Astrocyte (in vitro differentiated cells and primary cell): Measurements from ENCODE around the gene NIPBL.

Experiments
- CTCF ChIP-seq: IDR thresholded peaks from 2 replicates; pipeline ENCODE4 v1.5.1; 2011; ENCODE audit warnings: low read depth, mild to moderate bottlenecking, inconsistent platforms, low read length, moderate library complexity; ENCODE audit not compliant: insufficient read depth
- EZH2 ChIP-seq: IDR thresholded peaks from 2 replicates; pipeline ENCODE4 v1.6.1; 2012; ENCODE audit warnings: mild to moderate bottlenecking, low read length, inconsistent platforms; ENCODE audit not compliant: insufficient read depth

DNA sequence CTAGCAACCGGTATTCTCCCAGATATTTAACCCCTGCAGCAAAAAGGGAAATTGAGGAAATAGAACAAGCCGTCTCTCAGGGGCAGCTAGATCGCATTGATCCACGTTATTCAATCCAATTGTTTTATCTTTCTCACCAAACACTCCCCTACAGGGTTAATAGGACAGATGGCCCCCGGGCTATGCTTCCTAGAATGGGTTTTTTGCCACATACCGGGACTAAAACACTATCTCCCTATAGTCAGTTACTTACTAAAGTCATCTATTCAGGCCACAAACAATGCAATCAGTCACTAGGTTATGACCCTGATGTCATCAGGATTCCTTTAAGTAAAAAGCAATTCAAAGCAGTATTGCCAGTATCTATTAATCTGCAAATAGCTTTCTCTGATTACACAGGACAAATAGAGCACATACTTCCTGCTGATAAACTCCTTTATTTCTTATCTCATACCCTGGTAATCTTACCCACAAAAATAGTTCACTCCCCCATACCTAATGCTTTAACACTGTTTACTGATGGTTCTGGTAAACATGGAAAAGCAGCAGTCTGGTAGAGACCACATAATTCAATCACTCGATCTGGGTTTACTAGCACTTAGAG, 213.7 kb downstream of the NIPBL start:
- TF ChIP-seq CTCF (no peak), EZH2 (no peak)
